ENCODE results near the gene CXCL5.
"Not testable (repeated sequence)": the region's sequence is repeated elsewhere in the genome, so short reads cannot be mapped to it uniquely, and the experiment has no call there.

CXCL5 gene

DNA sequence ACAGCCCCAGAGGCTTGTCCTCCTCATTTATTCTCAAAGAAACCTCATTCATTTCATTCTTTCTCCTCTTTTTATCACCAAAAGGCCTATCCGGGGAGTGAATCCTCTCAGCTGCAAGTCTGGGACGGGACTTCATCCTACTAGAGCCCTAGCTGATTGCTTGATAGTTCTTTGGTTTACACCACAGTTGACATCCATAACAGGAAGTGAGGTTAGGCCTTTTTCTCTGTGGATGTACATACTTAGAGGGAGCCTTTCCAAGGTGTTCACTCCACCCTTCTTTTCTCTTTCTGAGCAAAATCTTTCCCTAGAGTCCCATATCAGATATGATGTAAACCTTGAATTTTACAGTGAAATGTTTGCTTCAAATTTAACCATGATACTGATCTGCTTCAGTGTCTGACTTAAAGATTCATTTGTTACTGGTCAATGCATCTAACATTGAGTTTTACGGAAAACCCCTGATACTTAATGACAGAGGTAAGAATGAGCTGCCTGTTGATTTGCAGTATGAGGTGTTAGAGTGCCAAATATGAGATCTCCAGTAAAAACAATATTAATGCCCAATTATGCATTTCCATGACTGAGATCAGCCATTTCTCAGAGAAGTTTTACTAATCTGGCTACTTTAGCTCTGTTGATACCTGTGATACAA lies 16.8 kb upstream of the CXCL5 start:
- DNase-seq (ENCODE audit: low spot score) = no peak

- DNase-seq (ENCODE audit: low spot score) = no peak
Measured at GRCh38 chr4:74014332-74014731, 15.9 kb upstream of the CXCL5 start.

- no peak for DNase-seq (ENCODE audit: low spot score)
Measured at GRCh38 chr4:74013264-74013663, 14.8 kb upstream of the CXCL5 start.

DNA sequence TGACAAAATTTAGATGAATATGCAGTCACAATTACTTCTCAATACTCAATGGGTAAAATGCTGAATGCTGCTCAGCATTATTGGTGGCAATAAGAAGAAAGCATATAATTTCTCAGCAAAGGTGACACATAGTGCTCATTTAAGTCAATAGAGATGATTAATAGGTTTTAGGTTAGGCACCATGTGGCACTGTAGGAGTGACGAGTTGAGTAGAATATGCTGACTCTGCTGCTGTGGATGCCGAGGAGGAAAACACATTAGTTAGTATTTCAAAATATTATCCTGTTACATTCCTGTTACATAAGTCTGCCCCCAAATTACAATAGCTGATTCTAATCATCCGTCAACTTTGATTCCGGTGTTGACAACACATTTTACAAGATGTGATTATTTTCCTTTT lies 13.7 kb upstream of the CXCL5 start:
- no peak for DNase-seq (ENCODE audit: low spot score)

DNA sequence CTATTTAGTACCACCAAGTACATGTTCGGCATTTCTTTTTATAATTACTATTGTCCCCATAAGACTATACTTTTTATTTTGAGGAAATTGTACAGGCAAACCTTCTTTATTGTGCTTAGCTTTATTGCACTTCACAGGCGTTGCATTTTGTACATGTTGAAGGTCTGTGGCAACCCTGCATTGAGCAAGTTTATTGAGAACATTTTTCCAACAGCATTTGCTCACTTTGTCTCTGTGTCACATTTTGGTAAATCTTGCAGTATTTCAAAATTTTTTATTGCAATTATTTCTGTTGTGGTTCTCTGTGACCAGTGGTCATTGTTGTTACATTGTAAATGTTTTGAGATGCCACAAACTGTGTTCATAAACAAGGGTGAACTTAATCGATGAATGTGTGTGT lies 10.8 kb upstream of the CXCL5 start:
- DNase-seq (ENCODE audit: low spot score) = no peak

DNA sequence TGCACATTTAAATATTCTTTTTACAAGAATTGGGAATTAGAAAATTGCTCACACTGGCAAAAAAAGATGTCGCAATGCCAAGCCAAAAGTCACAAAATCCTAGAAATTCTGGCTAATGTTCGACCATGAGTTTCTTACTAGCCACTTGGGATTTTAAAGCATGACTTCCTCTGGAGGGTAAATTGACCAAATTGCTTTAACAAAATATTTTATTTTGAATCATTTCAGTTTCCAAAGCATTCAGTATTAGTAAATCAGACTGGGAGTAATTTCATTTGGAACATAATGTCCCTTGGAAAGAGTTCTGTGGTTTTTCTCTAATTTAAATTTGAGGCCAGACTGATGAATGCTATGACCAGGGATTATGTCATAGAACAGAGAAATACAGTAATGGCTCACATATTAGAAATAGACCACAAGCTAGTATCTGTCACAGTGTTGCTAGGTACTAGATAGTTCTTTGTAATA lies 7.6 kb upstream of the CXCL5 start:
- peak; percentile 78 for DNase-seq (ENCODE audit: low spot score)

DNA sequence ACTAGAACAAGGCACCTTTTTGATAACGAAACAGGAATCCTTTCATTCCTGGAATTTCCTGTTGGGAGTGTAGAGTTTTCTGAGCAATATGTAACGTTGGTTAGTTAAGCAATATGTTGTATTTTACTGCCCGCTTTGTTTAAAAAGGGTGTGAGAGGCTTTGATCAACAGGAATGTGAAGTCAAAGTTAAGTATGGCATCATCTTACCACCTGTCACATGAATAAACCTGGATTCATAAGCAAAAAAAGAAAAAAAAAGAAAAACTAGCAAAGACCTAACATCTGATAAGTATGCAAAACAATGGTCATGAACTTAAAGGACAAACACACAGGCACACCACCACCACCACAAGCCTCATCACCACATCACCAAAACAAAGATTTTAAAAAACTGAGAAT lies 7.1 kb upstream of the CXCL5 start:
- DNase-seq (ENCODE audit: low spot score) = peak; percentile 96

DNA sequence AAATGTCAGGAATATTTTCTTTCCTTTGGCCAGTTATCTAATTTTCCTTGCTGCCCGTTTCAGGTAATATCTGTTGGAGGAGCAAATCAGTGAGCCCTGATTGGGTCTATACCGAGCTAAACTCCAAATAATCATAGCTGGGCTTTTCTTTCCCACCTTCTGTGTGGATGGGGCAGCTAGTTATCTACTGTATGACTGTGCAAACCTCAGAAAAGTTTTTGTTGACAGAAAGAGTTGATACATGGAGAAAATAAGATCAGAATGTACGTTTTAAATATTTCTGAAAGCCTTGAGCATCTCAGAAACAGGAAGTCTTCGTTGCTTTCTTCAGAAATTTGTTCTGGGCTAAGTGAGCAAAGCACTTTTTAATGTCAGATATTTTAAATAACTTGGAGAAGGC lies 6.2 kb upstream of the CXCL5 start:
- DNase-seq (ENCODE audit: low spot score) = peak; percentile 4

- no peak for DNase-seq (ENCODE audit: low spot score)
Measured at GRCh38 chr4:74000301-74000700, 1.8 kb upstream of the CXCL5 start.

- DNase-seq (ENCODE audit: low spot score) = no peak
Measured at GRCh38 chr4:73992050-73992449, 6.4 kb downstream of the CXCL5 start.

- DNase-seq (ENCODE audit: low spot score) = no peak
Measured at GRCh38 chr4:73991742-73992000, 6.8 kb downstream of the CXCL5 start.

DNA sequence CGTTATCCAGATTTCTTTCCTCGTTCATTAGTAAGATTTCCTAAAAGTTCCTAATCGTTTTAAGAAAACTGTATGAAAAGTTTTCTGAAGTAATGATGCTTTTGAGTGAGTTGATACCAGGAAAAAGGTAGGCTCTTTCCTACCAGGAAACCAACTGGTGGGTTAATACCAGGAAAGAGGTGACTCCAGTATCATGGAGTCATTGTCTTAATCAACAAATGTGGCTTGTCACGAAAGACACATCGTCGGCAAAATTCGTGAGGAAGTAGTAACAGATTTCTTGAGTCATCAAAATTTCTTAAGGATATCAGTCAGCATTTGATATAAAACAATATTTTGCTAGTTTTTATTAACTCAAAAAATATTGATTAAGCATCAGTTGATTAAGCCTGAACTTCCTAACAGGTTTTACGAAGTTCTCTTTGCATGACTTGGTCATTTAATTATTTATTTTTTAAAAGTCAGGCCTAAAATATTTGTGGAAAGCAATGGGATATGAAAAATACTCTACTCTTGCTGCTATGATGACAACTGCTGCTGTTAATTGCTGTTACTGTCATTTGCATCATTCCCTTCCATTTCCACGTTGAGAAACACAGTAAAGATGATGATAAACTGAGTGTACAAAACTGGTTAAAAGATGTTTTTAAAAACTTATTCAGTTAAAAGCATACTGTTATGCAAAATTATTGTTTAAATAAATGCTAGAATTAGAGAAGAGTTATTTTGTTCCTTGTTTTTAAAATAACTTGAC lies 7.3 kb downstream of the CXCL5 start:
- no peak for DNase-seq (ENCODE audit: low spot score)

GRCh38 chr4:73989928-73990327 lies 8.5 kb downstream of the CXCL5 start:
- DNase-seq (ENCODE audit: low spot score) = no peak

DNA sequence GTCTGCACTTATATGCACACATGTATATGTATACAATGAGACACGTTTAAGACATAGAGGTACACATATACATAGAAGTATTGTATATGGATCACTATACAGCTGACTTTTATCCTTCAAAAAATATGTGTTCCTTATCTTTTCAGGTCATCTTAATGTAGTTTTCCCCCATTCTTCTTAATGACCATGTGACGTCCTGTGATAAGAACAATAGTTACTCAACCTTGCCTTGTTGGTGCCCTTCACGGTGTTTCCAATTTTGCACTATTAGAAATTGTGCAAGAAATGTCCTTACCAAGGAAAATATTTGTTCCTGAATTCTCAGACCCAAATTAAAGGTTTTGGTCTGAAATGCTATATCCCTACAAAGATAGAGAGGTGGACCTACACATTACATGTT lies 9.4 kb downstream of the CXCL5 start:
- DNase-seq (ENCODE audit: low spot score) = no peak

GRCh38 chr4:73988061-73988460 lies 10.4 kb downstream of the CXCL5 start, which contains the start of gene PPBP:
Gene PPBP, minus strand, starts transcription at chr4:73988190. Its CDS starts 87 bp downstream, at chr4:73988103.
- DNase-seq (ENCODE audit: low spot score) = no peak

- DNase-seq (ENCODE audit: low spot score) = no peak
Measured at GRCh38 chr4:73985528-73985852, 13.0 kb downstream of the CXCL5 start.

DNA sequence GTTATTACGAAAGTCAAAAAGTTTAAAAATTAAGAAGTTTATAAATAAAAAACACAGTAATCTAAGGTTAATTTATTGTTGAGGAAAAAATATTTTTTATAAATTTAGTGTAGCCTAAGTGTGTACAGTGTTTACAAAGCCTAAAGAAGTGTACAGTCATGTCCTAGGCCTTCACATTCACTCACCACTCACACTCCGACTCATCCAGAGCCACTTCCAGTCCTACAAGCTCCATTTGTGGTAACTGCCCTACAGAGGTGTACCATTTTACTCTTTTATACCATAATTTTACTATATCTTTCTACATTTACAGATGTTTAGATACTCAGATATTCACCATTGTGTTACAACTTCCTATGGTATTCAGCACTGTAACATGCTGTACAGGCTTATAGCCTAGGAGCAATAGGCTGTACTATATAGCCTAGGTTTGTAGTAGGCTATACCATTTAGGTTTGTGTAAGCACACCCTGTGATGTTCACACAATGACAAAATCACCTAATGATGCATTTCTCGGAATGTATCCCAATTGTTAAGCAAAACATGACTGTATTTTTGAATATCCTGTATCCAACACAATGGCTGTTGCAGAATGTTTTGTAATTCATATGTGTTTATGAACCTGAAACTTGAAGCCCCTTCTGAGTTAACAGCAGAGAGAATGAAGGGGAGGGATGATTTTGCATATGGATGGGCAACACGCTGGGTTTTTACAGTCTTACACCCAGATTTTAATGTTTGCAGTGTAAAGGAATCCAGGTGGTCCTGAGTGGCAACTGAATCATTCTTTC lies 13.5 kb downstream of the CXCL5 start:
- no peak for DNase-seq (ENCODE audit: low spot score)

DNA sequence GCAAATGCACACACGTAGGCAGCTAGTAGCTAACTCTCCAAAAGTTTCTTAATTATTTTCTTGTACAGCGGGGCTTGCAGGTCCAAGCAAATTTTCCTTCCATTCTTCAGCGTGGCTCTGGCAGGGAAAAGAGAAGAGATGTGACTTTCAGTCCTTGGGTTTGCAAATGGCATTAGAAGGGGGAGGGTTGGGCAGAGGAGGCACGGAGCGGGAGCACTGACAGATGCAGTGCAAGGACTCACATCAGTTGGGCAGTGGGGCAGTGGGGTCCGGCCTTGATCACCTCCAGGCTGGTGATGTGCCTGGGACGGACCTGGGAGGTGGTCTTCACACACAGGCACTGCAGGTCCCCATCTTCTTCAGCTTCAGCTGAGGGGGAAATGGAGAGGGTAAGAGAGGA lies 17.3 kb downstream of the CXCL5 start:
- not testable (repeated sequence) for DNase-seq (ENCODE audit: low spot score)

- DNase-seq (ENCODE audit: low spot score) = no peak
Measured at GRCh38 chr4:73979407-73979957, 19.0 kb downstream of the CXCL5 start.

- no peak for DNase-seq (ENCODE audit: low spot score)
Measured at GRCh38 chr4:73978886-73979285, 19.6 kb downstream of the CXCL5 start.

DNA sequence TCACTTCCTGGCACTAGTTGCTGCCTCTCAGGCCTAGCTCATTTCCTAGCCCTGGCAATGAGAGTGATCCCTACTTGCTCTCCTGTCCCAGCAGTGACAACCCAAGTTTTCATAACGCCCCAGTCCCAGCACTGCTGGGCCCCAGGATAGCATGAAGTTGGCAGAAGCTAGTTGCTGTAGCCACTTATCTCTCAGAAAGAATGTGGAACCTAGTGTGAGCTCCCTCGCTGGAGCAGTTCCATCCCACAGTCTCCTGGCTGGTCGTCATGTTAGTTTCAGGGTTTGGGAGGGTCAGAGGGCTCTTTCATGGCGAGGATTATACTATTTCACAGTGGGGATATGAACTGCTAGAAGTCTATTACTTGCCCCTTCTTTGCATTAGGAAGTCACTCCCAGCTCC lies 21.8 kb downstream of the CXCL5 start:
- DNase-seq (ENCODE audit: low spot score) = no peak

GRCh38 chr4:73976217-73976616 lies 22.3 kb downstream of the CXCL5 start:
- DNase-seq (ENCODE audit: low spot score) = no peak

GRCh38 chr4:73974352-73974751 lies 24.1 kb downstream of the CXCL5 start:
- no peak for DNase-seq (ENCODE audit: low spot score)
